GM21528 (cell line): ENCODE results near the gene TVP23C.
A peak's percentile ranks its signal among the peaks of the same experiment; 100 is the strongest.
"Not testable (repeated sequence)": the region's sequence is repeated elsewhere in the genome, so short reads cannot be mapped to it uniquely, and the experiment has no call there.

Experiments used
- ATAC-seq: cut with Tn5 transposase; IDR thresholded peaks from one replicate; pipeline ENCODE4 v1.9.1; 2021; ENCODE audit warnings: mild to moderate bottlenecking, moderate library complexity; ENCODE audit not compliant: unreplicated experiment, low FRiP score

TVP23C gene

GRCh38 chr17:15533122-15533521 lies 30.2 kb downstream of the TVP23C start:
- not testable (repeated sequence) for ATAC-seq

DNA sequence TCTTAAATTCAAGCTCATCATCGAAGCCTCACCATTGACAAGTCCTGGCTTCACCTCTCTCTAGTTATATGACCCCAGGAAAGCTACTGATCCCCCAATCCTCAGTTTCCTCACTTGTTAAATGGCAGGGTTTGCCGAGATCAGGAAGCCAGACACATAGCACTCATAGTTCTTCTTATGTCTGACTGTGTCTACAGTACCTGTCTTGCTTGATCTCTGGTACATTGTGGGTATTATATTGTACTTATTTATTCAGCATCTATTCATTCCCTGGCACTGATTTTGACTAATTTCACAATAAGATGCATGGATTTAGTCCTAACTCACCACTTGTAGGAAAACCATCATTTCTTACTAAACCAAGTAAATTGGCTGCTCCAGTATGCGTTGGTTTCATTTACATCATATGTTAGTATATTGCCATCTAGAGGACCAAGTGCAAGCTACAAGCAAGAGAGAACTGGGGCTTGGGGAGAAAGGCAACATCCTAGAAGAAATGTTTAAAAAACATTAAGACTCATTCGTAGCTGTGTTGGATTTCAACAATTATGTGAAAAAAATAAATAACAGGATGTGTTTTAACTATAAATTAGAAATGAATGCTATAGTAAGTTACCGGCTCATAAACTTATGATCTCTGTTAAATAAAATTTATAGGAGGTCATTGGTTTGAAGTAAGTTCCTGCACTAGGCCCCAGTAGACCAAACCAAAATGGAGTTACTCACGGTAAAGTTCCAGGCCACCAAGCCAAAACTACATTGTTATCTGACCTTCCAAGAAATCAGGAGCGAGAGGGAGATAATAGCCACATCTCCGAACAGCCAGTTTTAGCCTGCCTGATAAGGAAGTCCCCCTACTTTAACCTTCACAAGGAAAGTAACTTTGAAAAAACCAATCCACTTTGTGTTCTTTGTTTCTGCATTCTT lies 36.7 kb downstream of the TVP23C start:
- ATAC-seq = not testable (repeated sequence)

- ATAC-seq = not testable (repeated sequence)
Observed at GRCh38 chr17:15524990-15525985, 38.0 kb downstream of the TVP23C start.

- ATAC-seq = no peak
Observed at GRCh38 chr17:15516150-15516549, 47.1 kb downstream of the TVP23C start.

- no peak for ATAC-seq
Observed at GRCh38 chr17:15514469-15514868, 48.8 kb downstream of the TVP23C start.

DNA sequence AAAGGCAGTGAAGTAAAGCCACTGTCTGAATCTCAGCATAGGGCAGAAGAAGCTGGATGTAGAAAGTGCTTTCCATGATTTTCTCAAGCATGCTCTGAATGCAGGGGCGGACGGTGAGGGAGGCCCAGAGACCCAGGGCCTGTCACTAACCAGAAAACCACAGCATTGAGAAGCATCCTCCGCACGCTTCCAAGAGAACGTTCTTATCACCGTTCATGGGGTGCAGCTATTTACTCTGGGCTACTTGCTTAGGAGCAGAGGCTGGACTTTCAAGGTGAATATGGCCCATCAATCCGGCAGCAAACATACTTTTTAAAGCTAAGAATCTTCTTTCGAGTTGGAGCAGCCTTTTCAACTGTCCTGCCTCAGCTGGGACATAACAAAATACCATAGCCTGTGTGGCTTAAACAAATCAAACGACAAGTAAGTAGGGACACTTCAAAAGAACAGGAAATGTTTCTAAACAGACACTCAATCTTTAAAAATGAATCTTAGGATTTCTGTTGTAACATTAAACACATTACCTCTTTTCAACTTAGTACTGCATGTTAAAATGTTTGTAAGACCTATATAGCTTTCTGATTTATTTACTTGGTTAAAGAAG lies 49.3 kb downstream of the TVP23C start:
- no peak for ATAC-seq

- no peak for ATAC-seq
Observed at GRCh38 chr17:15513058-15513791, 50.1 kb downstream of the TVP23C start.

- ATAC-seq = no peak
Observed at GRCh38 chr17:15512071-15512709, 51.1 kb downstream of the TVP23C start.

DNA sequence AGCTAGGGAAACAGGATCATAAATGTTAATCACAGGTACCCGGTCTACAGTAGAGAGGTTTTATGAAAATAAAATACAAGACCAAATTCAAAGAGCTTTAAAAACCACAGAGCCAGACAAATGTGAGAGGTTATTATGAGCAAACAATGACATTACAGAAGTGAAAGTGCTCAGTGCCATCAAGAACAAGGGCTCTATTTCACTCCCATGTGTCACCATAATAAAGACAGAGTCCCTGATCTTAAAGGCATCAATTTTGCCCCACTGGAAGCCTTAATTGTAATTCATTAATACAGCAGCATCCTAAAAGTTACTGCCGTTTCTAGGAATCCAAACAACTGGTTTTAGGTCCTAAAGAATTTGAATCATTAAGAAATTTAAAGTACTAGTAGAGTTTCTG lies 52.1 kb downstream of the TVP23C start:
- no peak for ATAC-seq

DNA sequence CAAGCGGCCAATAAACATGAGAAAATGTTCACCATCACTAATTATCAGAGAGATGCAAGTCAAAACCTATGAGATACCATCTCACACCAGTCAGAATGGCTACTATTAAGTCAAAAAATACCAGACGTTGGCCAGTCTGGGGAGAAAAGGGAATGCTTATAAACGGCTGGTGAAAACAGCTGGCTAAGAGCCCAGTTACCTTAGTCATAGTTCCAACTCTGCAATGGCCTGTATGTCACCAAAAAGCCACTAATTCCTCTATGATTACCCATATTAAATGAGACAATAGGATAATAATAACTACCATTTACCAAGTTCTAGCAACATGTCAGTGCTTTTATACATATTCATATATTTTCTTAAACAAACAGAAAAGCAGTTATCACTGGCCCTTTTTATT lies 52.9 kb downstream of the TVP23C start:
- no peak for ATAC-seq

DNA sequence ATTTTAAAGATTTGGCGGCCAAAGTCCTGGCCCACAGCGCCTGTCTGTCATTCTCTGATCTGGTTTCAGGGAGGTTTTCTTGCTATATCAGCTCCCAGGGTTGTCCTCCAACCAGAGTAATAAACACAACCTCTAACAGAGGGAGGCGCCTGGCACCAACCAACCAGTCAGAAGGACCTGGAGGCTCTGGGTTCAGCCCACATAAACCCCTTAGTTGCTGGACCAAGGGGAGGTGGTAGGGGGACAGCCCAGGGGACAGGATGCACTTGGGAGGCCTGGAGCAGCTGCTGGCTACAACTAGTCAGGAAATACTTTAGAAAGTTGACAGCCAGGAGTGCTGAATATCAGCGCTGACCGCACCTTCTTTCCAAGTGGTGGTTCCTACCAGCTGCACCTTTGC lies 54.2 kb downstream of the TVP23C start:
- ATAC-seq = no peak

DNA sequence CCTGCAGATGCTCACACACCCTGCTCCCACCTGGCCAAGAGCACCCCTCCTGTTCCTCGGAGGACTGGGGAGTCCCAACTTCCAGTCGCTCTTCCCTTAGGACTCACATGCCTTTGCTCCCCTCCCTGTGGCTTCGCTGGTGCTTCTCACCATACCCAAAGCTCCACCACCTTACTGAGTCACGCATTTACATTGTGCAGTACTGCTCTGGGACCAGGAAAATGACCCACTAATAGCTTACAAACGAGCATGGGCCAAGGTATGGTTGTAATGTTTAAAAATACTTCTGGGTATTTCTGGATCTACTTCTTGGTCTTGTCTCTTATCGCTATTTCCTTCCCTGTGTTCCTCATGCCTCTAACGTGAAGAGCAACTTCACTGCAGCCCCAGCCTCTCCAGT lies 54.8 kb downstream of the TVP23C start:
- no peak for ATAC-seq

DNA sequence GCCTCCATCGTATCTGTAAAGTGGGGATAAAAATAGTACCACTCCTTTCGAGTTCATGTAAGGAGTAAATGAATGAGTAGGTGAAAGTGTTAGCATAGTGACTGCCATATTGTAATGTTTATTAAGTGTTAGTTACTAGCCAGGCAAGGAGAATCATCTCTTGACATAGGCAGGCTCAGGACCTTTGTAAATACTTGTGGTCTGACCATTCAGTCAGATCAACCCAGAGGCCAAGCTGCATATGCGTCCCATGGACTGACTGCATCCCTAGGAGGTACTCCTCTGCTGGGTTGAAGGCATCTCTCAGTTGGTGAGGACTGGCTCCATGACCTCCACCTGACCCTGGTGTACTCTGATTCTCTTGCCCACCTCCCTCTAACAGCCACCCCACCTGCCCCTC lies 55.4 kb downstream of the TVP23C start:
- ATAC-seq = no peak

DNA sequence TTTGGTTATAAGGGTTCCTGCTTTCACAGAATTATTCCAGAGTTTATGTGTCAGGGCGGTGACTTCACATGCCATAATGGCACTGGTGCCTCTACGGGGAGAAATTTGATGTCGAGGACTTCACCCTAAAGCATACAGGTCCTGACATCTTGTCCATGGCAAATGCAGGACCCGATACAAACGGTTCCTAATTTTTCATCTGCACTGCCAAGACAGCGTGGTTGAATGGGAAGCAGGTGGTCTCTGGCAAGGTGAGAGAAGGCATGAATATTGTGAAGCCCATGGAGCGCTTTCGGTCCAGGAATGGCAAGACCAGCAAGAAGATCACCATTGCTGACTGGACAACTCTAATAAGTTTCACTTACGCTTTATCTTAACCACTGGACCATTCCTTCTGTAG lies 56.3 kb downstream of the TVP23C start:
- ATAC-seq = no peak

DNA sequence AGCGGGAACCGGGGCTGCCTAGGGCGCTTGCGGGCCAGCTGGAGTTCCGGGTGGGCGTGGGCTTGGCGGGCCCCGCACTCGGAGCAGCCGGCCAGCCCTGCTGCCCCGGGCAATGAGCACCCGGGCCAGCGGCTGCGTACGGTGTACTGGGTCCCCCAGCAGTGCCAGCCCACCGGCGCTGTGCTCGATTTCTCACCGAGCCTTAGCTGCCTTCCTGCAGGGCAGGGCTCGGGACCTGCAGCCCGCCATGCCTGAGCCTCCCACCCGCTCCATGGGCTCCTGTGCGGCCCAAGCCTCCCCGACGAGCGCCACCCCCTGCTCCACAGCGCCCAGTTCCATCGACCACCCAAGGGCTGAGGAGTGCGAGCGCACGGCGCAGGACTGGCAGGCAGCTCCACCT lies 57.6 kb downstream of the TVP23C start:
- not testable (repeated sequence) for ATAC-seq

DNA sequence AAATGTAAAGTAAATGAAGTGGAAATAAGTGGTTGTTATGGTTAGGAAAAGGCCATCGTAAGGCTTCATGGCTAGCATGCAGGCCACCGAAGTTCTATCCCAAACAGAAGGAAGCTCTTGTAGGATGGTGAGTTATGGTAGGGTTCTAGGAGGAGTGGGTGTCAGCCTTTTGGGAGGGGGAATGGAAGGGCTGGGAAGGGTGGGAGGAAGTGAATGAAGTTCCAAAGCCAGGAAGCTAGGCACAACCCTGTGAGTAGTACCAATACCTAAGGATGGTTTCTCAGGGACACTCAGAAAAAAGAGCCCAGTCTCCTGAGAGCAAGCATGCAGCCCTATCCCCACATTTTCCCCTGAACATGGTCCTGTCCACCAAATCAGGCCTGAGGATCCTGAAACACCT lies 59.6 kb downstream of the TVP23C start:
- ATAC-seq = no peak

- ATAC-seq = peak; percentile 96
Observed at GRCh38 chr17:15502369-15503112, 60.7 kb downstream of the TVP23C start.

GRCh38 chr17:15501793-15502192 lies 61.5 kb downstream of the TVP23C start:
- no peak for ATAC-seq

DNA sequence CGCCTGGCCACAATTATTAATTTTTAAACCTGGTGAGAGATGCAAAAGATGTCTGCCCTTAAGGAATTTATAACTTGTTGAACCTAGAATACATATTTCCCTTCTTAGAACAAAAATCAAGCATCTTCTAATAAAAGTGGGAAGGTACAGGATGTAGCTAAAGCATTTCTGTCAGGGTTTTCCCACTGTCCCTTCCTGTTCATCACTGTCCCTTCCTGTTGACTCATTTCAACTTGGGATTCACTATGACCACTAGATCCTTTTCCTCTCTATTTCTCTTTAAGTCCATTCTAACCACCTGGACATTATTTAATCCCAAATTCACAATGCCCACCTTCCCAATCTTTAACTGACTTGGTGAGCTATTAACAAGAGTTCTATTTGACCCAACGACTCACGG lies 62.0 kb downstream of the TVP23C start:
- ATAC-seq = no peak
